K562 (cell line): ENCODE data around the gene STK16. TPM values are rescaled to one million over a fixed set of nuclear protein-coding genes. Genes with fewer than 3 reads are reported as not detected.

Experiments
- BRD9 ChIP-seq: fragments of 450-650 bp; IDR thresholded peaks from 2 replicates; pipeline ENCODE4 v1.6.1; 2018; ENCODE audit warnings: low read depth; ENCODE audit not compliant: partially characterized antibody
- CBFA2T3 ChIP-seq: fragments of 450-650 bp; IDR thresholded peaks from 2 replicates; pipeline ENCODE4 v1.6.1; 2017
- E2F3 ChIP-seq: fragments of 250-450 bp; sonication (Bioruptor Pico); IDR thresholded peaks from 2 replicates; pipeline ENCODE4 v1.4.0; 2020; ENCODE audit warnings: mild to moderate bottlenecking
- GTF2A2 ChIP-seq: IDR thresholded peaks from 2 replicates; pipeline ENCODE4 v1.6.1; 2016; ENCODE audit warnings: mild to moderate bottlenecking, missing genetic modification characterization, missing compliant biosample characterization
- HIVEP1 ChIP-seq: fragments of 250-450 bp; sonication (Bioruptor Pico); IDR thresholded peaks from 2 replicates; pipeline ENCODE4 v1.4.0; 2020; ENCODE audit warnings: mild to moderate bottlenecking
- HOXB6 ChIP-seq: fragments of 250-450 bp; sonication (Bioruptor Pico); IDR thresholded peaks from 2 replicates; pipeline ENCODE4 v1.5.1; 2022; ENCODE audit warnings: mild to moderate bottlenecking, borderline replicate concordance
- JUN ChIP-seq, 2 experiments: sonication (generic) in 1 of 2; formaldehyde crosslinking in 1 of 2; IDR thresholded peaks; 2 replicates each; pipeline versions ENCODE4 v1.6.1 to v1.8.0; 2012 to 2022; ENCODE audit warnings: borderline replicate concordance in 2 of 2, mild to moderate bottlenecking in 2 of 2, improper control_type of control experiment in 1 of 2, low read depth in 1 of 2, low read length in 1 of 2, missing genetic modification reagents in 1 of 2
- MAFF ChIP-seq: IDR thresholded peaks from 2 replicates; pipeline ENCODE4 v1.6.1; 2012; ENCODE audit warnings: low read length, improper control_type of control experiment
- MEF2D ChIP-seq: conservative IDR thresholded peaks from 2 replicates; pipeline ENCODE4 v1.6.1; 2016; ENCODE audit warnings: low read depth, missing genetic modification characterization, missing compliant biosample characterization
- MTA2 ChIP-seq: fragments of 450-650 bp; IDR thresholded peaks from 2 replicates; pipeline ENCODE4 v1.6.1; 2016; ENCODE audit warnings: low read depth
- PHTF2 ChIP-seq: fragments of 250-450 bp; sonication (Bioruptor Pico); IDR thresholded peaks from 2 replicates; pipeline ENCODE4 v1.5.0; 2021; ENCODE audit warnings: mild to moderate bottlenecking
- PRDM10 ChIP-seq: fragments of 450-650 bp; IDR thresholded peaks from 2 replicates; pipeline ENCODE4 v1.6.1; 2018; ENCODE audit not compliant: partially characterized antibody
- PTBP1 ChIP-seq: fragments of 200-400 bp; formaldehyde crosslinking; IDR thresholded peaks from 2 replicates; pipeline ENCODE4 v1.6.1; 2017; ENCODE audit warnings: low read depth, low read length
- RBM14 ChIP-seq: fragments of 200-400 bp; formaldehyde crosslinking; IDR thresholded peaks from 2 replicates; pipeline ENCODE4 v1.6.1; 2018; ENCODE audit warnings: low read depth, mild to moderate bottlenecking, low read length, moderate library complexity, borderline replicate concordance; ENCODE audit not compliant: insufficient read depth
- SNIP1 ChIP-seq: fragments of 450-650 bp; IDR thresholded peaks from 2 replicates; pipeline ENCODE4 v1.7.1; 2017; ENCODE audit warnings: low read depth, mild to moderate bottlenecking
- TAF7 ChIP-seq: fragments of 450-650 bp; IDR thresholded peaks from 2 replicates; pipeline ENCODE4 v1.6.1; 2016; ENCODE audit warnings: missing genetic modification characterization, missing compliant biosample characterization
- ZEB2 ChIP-seq: fragments of 450-650 bp; IDR thresholded peaks from 2 replicates; pipeline ENCODE4 v1.6.1; 2016
- ZNF311 ChIP-seq: fragments of 250-450 bp; sonication (Bioruptor Pico); IDR thresholded peaks from 2 replicates; pipeline ENCODE4 v1.4.0; 2020; ENCODE audit warnings: mild to moderate bottlenecking, moderate library complexity
- ZNF384 ChIP-seq: IDR thresholded peaks from 2 replicates; pipeline ENCODE4 v1.6.1; 2012; ENCODE audit warnings: low read depth, low read length, improper control_type of control experiment
- ZNF561 ChIP-seq: fragments of 450-650 bp; formaldehyde crosslinking; conservative IDR thresholded peaks from 2 replicates; pipeline ENCODE4 v1.4.0; 2020; ENCODE audit warnings: mild to moderate bottlenecking, moderate library complexity
- ZNF780A ChIP-seq: fragments of 250-450 bp; sonication (Bioruptor Pico); IDR thresholded peaks from 2 replicates; pipeline ENCODE4 v1.5.0; 2021; ENCODE audit warnings: mild to moderate bottlenecking
- polyA plus RNA-seq, 8 experiments: library from polyadenylated mRNA; depleted of rRNA in 4 of 8; stranded (reverse) in 5 of 8; unstranded in 3 of 8; fragments of >200 nt; fragmentation: Nextera tagmentation in 2 of 8; fragmentation: Illumina TruSeq in 1 of 8; extraction: Ambion mirVana in 2 of 8; extraction: Trizol in 1 of 8; gene quantifications; 2 replicates each; pipeline versions ENCODE4 v1.2.1 to v1.2.3, GENCODE V29; 2011 to 2014; ENCODE audit warnings: inconsistent platforms in 1 of 8, missing spikeins in 1 of 8
- total RNA-seq, 7 experiments: library from RNA; depleted of rRNA in 6 of 7; stranded (reverse); fragments of >200 nt in 6 of 7; fragmentation: Illumina TruSeq in 2 of 7; extraction: Trizol in 2 of 7; gene quantifications; 2 replicates each; pipeline versions ENCODE4 v1.2.1 to v1.2.3, GENCODE V29; 2011 to 2021; ENCODE audit warnings: low replicate concordance in 1 of 7
- TF ChIP-seq, protein P1 (sequence below), 2 experiments: fragments of 450-650 bp; conservative IDR thresholded peaks; 2 replicates each; pipeline ENCODE4 v1.6.1; 2017; ENCODE audit warnings: mild to moderate bottlenecking in 2 of 2, moderate library complexity in 2 of 2
- TF ChIP-seq, protein P2 (sequence below): IDR thresholded peaks from 3 replicates; pipeline ENCODE4 v1.6.1; 2011; ENCODE audit warnings: borderline replicate concordance, mild to moderate bottlenecking; ENCODE audit not compliant: insufficient read length, insufficient read depth

Gene STK16
- total and polyA plus RNA-seq, 9 of the 15 experiments (the other 6 are each of a cell fraction or from before 2014, with no cell fraction given) = 5.4 to 36.2 (median 17.8) TPM

DNA sequence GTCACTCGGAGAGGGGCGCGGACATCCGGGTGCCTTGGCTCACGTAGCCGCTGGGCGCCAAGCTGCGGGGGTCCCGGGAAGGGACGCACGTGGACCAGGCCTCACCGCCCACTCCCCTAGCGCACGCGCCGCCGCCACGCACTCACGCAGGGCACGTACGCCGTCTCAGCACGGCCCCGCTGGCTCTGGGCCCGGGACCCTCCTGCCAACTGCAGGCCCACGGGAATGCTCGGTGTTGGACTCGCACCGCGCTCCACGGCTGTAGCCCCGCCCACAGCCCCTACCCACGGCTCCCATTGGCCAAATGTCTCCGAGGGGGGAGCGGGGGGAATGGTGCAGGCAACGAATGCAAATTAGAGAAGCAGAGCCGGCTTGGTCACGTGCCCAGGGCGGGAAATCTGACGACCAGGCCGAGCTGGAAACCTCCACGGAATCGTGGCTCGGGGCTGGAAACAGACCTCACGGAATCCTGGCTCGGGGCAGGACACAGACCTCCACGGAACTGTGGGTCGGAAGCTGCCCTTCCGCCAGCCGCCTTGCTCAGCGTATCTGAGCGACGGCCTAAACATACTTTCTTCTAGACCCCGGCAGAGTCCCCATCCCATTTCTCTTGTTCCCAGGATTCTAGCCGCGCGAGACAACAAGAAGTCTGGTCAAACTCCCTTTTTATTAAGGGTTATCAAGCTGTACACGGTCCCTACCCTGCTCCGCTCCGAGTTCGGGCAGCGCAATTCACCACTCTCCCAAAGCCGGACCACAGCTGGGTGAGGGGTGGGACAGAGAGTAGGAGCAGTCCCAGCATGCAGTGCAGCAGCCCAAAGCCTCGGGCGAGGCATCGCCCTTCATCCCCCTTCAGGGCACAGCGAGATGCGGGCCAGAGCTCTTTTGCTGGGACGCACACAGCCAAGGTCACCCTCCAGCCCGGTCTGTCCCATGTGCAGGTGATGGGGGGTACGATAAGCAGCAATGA is 26.3 kb upstream of the STK16 start, which contains the start of gene ABCB6 (continued):
- TF ChIP-seq, protein P1, sequence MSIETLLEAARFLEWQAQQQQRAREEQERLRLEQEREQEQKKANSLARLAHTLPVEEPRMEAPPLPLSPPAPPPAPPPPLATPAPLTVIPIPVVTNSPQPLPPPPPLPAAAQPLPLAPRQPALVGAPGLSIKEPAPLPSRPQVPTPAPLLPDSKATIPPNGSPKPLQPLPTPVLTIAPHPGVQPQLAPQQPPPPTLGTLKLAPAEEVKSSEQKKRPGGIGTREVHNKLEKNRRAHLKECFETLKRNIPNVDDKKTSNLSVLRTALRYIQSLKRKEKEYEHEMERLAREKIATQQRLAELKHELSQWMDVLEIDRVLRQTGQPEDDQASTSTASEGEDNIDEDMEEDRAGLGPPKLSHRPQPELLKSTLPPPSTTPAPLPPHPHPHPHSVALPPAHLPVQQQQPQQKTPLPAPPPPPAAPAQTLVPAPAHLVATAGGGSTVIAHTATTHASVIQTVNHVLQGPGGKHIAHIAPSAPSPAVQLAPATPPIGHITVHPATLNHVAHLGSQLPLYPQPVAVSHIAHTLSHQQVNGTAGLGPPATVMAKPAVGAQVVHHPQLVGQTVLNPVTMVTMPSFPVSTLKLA (conservative IDR thresholded peaks at IDR 0.05) = peak; percentile 86 to 94
- no peak for TF ChIP-seq HOXB6 (CRISPR knock-in tag)
- no peak for TF ChIP-seq MAFF
- no peak for TF ChIP-seq ZNF384
- TF ChIP-seq ZNF561 (CRISPR knock-in tag) = no peak
- TF ChIP-seq E2F3 = no peak
- TF ChIP-seq PHTF2 (CRISPR knock-in tag) = no peak
- TF ChIP-seq ZNF780A (CRISPR knock-in tag) = no peak
- TF ChIP-seq ZEB2 = no peak
- TF ChIP-seq PTBP1 = no peak
- TF ChIP-seq SNIP1 = no peak
- TF ChIP-seq BRD9 = no peak
- TF ChIP-seq, protein P2, sequence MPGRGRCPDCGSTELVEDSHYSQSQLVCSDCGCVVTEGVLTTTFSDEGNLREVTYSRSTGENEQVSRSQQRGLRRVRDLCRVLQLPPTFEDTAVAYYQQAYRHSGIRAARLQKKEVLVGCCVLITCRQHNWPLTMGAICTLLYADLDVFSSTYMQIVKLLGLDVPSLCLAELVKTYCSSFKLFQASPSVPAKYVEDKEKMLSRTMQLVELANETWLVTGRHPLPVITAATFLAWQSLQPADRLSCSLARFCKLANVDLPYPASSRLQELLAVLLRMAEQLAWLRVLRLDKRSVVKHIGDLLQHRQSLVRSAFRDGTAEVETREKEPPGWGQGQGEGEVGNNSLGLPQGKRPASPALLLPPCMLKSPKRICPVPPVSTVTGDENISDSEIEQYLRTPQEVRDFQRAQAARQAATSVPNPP = no peak
- TF ChIP-seq MEF2D (tag) = no peak
- no peak for TF ChIP-seq PRDM10
- peak; percentile 65; the same call in 1 of the 2 replicates for TF ChIP-seq JUN (IDR thresholded peaks at IDR 0.05; ENCODE audit: borderline replicate concordance, low read depth, low read length)
- TF ChIP-seq JUN (CRISPR knock-in tag; IDR thresholded peaks at IDR 0.05; ENCODE audit: borderline replicate concordance) = peak; percentile 44; the same call in 1 of the 2 replicates
- TF ChIP-seq ZNF311 (CRISPR knock-in tag) = no peak
- no peak for TF ChIP-seq GTF2A2 (tag)
- TF ChIP-seq HIVEP1 (CRISPR knock-in tag) = no peak
- no peak for TF ChIP-seq RBM14
- TF ChIP-seq CBFA2T3 = no peak
- no peak for TF ChIP-seq MTA2
- TF ChIP-seq TAF7 (tag) = no peak
